SKM-1 treated with dmso at 0.1 percent for 144 hours (cell line): ENCODE data around the gene ABHD2.
A peak's percentile ranks its signal among the peaks of the same experiment; 100 is the strongest.
"Not testable (repeated sequence)": the region's sequence is repeated elsewhere in the genome, so short reads cannot be mapped to it uniquely, and the experiment has no call there.

Source experiments
- DNase-seq: peaks from one replicate; lab custom pipeline; 2025; ENCODE audit not compliant: unreplicated experiment; lab: John Stamatoyannopoulos, UW

Gene ABHD2

GRCh38 chr15:89087830-89088604 is at the start of gene ABHD2:
Gene ABHD2 (plus strand): TSS chr15:89088456. CDS start chr15:89116328, 27,872 bp downstream.
- peak; percentile 99 for DNase-seq

GRCh38 chr15:89039142-89039541 is 49.1 kb upstream of the ABHD2 start:
- DNase-seq, result no peak

- DNase-seq, result no peak
Measured at GRCh38 chr15:89041507-89041906, 46.7 kb upstream of the ABHD2 start.

GRCh38 chr15:89042387-89042786 is 45.9 kb upstream of the ABHD2 start:
- no peak for DNase-seq

GRCh38 chr15:89043031-89044002 is 44.9 kb upstream of the ABHD2 start:
- DNase-seq, result peak; percentile 19

- DNase-seq, result not testable (repeated sequence)
Measured at GRCh38 chr15:89049016-89049666, 39.1 kb upstream of the ABHD2 start.

- no peak for DNase-seq
Measured at GRCh38 chr15:89051875-89052274, 36.4 kb upstream of the ABHD2 start.

GRCh38 chr15:89052474-89052873 is 35.8 kb upstream of the ABHD2 start:
- DNase-seq, result peak; percentile 67

GRCh38 chr15:89054873-89055272 is 33.4 kb upstream of the ABHD2 start:
- no peak for DNase-seq

- peak; percentile 16 for DNase-seq
Measured at GRCh38 chr15:89057506-89058133, 30.6 kb upstream of the ABHD2 start.

GRCh38 chr15:89058376-89058775 is 29.9 kb upstream of the ABHD2 start:
- no peak for DNase-seq

GRCh38 chr15:89058876-89059405 is 29.3 kb upstream of the ABHD2 start:
- no peak for DNase-seq

GRCh38 chr15:89066280-89066679 is 22.0 kb upstream of the ABHD2 start:
- no peak for DNase-seq

GRCh38 chr15:89067751-89068150 is 20.5 kb upstream of the ABHD2 start:
- no peak for DNase-seq

GRCh38 chr15:89068325-89068784 is 19.9 kb upstream of the ABHD2 start:
- peak; percentile 76 for DNase-seq

GRCh38 chr15:89070197-89071124 is 17.8 kb upstream of the ABHD2 start:
- peak; percentile 83 for DNase-seq

- no peak for DNase-seq
Measured at GRCh38 chr15:89071471-89071870, 16.8 kb upstream of the ABHD2 start.

- DNase-seq, result peak; percentile 42
Measured at GRCh38 chr15:89072277-89072869, 15.9 kb upstream of the ABHD2 start.

GRCh38 chr15:89074402-89075012 is 13.7 kb upstream of the ABHD2 start:
- DNase-seq, result no peak
